Peyer's patch (tissue), 4 donors: ENCODE measurements around the gene RNH1. TPM values are rescaled to one million over a fixed set of nuclear protein-coding genes. Genes with fewer than 3 reads are reported as not detected.

Experiments used
- DNase-seq, 3 donors: peaks; one replicate each; pipeline ENCODE4 v3.0.0-alpha.2; 2017 to 2019
- H3K27ac ChIP-seq, 4 donors: fragments of 200-600 bp; sonication (generic); one replicate each; pipeline ENCODE4 v1.5.1; 2016 to 2019
- H3K27me3 ChIP-seq, 2 donors: fragments of 200-600 bp; sonication (generic); one replicate each; pipeline ENCODE4 v1.5.1; 2019
- H3K36me3 ChIP-seq, 3 donors: fragments of 200-600 bp; sonication (generic); one replicate each; pipeline ENCODE4 v1.5.1; 2016 to 2019
- H3K4me1 ChIP-seq, 4 donors: fragments of 200-600 bp; sonication (generic); one replicate each; pipeline ENCODE4 v1.5.1; 2016 to 2019
- H3K4me3 ChIP-seq, 4 donors: fragments of 200-600 bp; sonication (generic); 1 replicate in 3 of 4; 2 replicates in 1 of 4; pipeline ENCODE4 v1.5.1; 2016 to 2019; ENCODE audit warnings: mild to moderate bottlenecking in 1 of 4
- H3K9me3 ChIP-seq, 4 donors: fragments of 200-600 bp; sonication (generic); one replicate each; pipeline ENCODE4 v1.5.1; 2016 to 2019; ENCODE audit warnings: mild to moderate bottlenecking in 1 of 4
- CTCF ChIP-seq, 6 experiments: fragments of 450-650 bp in 4 of 6; fragments of 200-600 bp in 2 of 6; sonication (generic) in 1 of 6; IDR thresholded peaks; one replicate each; pipeline ENCODE4 v1.5.1; 2017 to 2019; ENCODE audit warnings: antibody characterized with exemption in 6 of 6, mild to moderate bottlenecking in 3 of 6, moderate library complexity in 1 of 6
- POLR2A ChIP-seq, 2 donors: fragments of 450-650 bp; IDR thresholded peaks; one replicate each; pipeline ENCODE4 v1.5.1; 2017; ENCODE audit warnings: antibody characterized with exemption in 2 of 2, mild to moderate bottlenecking in 2 of 2, moderate library complexity in 2 of 2
- total RNA-seq, 4 donors: library from RNA; depleted of rRNA; stranded (reverse); fragments of >200 nt; gene quantifications; one replicate each; pipeline ENCODE4 v1.1.0, GENCODE V29; 2016

Gene RNH1
- total RNA-seq, 4 donors from 2014 or later: 130 to 157 (median 137) TPM

- TF ChIP-seq CTCF (IDR thresholded peaks at IDR 0.05) (no peak), POLR2A (IDR thresholded peaks at IDR 0.05) (no peak)
- DNase-seq: no peak
- Histone ChIP-seq H3K36me3 (peaks cover 0 to 29% (median 0%) of the 10 kb centered on the region in 3 donors), H3K4me1 (peaks cover 0 to 14% (median 9%) of the 10 kb centered on the region in 4 donors), H3K27me3 (no peaks in the 10 kb centered on the region), H3K4me3 (no peak overlapping the region), H3K27ac (no peak overlapping the region), H3K9me3 (no peaks in the 10 kb centered on the region)
These were observed 51.4 kb downstream of the RNH1 start for GRCh38 chr11:455566-456147.

GRCh38 chr11:454801-455565, 52.1 kb downstream of the RNH1 start:
- Histone ChIP-seq H3K27me3 (no peaks in the 10 kb centered on the region), H3K9me3 (no peaks in the 10 kb centered on the region), H3K4me3 (no peak overlapping the region), H3K36me3 (peaks cover 0 to 22% (median 0%) of the 10 kb centered on the region in 3 donors), H3K27ac (no peak overlapping the region), H3K4me1 (peaks cover 0 to 14% (median 9%) of the 10 kb centered on the region in 4 donors)
- TF ChIP-seq CTCF (IDR thresholded peaks at IDR 0.05) (no peak), POLR2A (IDR thresholded peaks at IDR 0.05) (no peak)
- DNase-seq: no peak

- H3K27me3 ChIP-seq: no peaks in the 10 kb centered on the region
- no peak overlapping the region for H3K4me3 ChIP-seq
- DNase-seq: no peak
- TF ChIP-seq POLR2A (IDR thresholded peaks at IDR 0.05) (no peak), CTCF (IDR thresholded peaks at IDR 0.05) (no peak)
- H3K36me3 ChIP-seq: peaks cover 0 to 15% (median 0%) of the 10 kb centered on the region in 3 donors
- H3K4me1 ChIP-seq: peaks cover 0 to 20% (median 13%) of the 10 kb centered on the region in 4 donors
- no peaks in the 10 kb centered on the region for H3K9me3 ChIP-seq
- no peak overlapping the region for H3K27ac ChIP-seq
These were observed 53.0 kb downstream of the RNH1 start for GRCh38 chr11:454043-454442.

GRCh38 chr11:453564-453963, 53.5 kb downstream of the RNH1 start:
- Histone ChIP-seq H3K4me1 (peaks cover 0 to 25% (median 13%) of the 10 kb centered on the region in 4 donors), H3K27me3 (no peaks in the 10 kb centered on the region), H3K36me3 (peaks cover 0 to 15% (median 0%) of the 10 kb centered on the region in 3 donors), H3K27ac (no peak overlapping the region), H3K4me3 (no peak overlapping the region), H3K9me3 (no peaks in the 10 kb centered on the region)
- TF ChIP-seq CTCF (IDR thresholded peaks at IDR 0.05): no peak
- DNase-seq: no peak

- no peak for DNase-seq
- H3K9me3 ChIP-seq: no peaks in the 10 kb centered on the region
- H3K4me3 ChIP-seq: no peak overlapping the region
- no peak for TF ChIP-seq POLR2A (IDR thresholded peaks at IDR 0.05)
- no peak for TF ChIP-seq CTCF (IDR thresholded peaks at IDR 0.05)
- peaks cover 0 to 28% (median 14%) of the 10 kb centered on the region in 4 donors for H3K4me1 ChIP-seq
- H3K27ac ChIP-seq: no peak overlapping the region
- H3K36me3 ChIP-seq: peaks cover 0 to 15% (median 0%) of the 10 kb centered on the region in 3 donors
- no peaks in the 10 kb centered on the region for H3K27me3 ChIP-seq
These were observed 54.0 kb downstream of the RNH1 start for GRCh38 chr11:452916-453527.
